NCI-H748 (cell line): ENCODE results near the gene MICAL2.

Source experiments
- DNase-seq: peaks from one replicate; lab custom pipeline; 2025; ENCODE audit not compliant: unreplicated experiment; lab: John Stamatoyannopoulos, UW

MICAL2 gene

DNA sequence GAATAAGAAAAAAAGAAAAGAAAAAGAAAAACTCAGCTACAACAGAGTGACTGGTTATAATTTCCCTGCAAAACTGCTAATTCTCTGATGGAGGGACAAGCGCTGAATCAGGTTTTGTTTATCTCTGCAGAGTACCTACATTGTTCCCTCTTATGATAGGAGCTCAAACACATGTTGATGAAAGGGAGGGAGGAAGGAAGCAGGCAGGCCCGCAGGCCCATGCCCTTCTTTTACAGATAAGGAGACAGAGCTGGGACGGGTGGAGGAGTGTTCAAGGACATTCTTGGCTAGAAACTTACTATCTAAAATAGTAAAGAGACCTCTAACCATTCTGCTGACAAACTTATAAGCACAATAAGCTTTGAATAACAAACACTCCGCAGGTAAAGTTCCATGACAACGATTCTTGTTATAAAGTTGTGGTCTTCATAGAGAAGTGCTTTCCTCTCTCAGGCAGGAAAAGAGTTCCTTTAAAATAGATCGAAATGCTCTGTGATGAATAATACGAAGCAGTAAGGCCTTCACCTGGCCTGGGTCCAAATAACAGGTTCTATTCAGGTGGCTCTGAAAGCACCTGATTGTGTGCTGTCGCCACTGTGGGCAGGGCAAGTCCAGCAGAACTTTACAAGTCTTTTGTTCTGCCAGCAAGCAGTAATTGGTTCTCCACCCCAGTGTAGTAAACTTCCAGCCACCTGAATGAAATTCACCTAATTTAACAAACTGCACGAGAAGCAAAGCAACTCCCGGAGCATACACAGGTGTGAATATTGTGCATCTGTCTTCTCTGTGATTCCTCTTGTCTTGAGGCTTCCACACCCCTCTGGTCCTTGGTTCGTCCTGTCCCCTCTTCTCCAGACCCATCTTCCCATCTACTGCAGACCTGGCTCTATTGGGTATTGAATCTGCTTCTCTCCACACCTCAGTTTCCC, 15.3 kb upstream of the MICAL2 start:
- DNase-seq = peak; percentile 72

DNA sequence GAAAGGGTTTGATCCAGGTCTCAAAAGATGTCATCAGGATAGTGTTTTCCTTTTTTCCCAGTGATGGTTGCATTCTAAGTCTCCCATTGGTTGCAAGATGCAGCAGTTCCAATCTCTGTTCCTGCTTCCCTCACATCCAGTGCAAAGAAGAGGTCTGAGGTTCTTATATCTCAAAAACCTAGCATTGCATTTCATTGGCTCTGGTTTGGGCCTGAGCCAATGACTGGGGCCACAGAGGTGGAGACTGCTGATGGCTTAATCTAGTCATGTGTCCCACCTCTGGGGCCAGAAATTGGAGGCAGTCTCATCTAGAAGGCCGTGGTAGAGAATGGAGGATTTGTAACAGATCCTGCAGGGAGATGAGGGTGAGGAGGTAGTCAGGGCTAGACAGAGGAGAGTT, 13.2 kb upstream of the MICAL2 start:
- no peak for DNase-seq

- no peak for DNase-seq
Measured at GRCh38 chr11:12098601-12099000, 11.8 kb upstream of the MICAL2 start.

GRCh38 chr11:12099132-12099873, 11.1 kb upstream of the MICAL2 start:
- no peak for DNase-seq

GRCh38 chr11:12100429-12100828, 10.0 kb upstream of the MICAL2 start:
- no peak for DNase-seq

- no peak for DNase-seq
Measured at GRCh38 chr11:12100841-12101242, 9.5 kb upstream of the MICAL2 start.

GRCh38 chr11:12101318-12101717, 9.1 kb upstream of the MICAL2 start:
- no peak for DNase-seq

- DNase-seq = no peak
Measured at GRCh38 chr11:12102588-12103410, 7.6 kb upstream of the MICAL2 start.

- DNase-seq = no peak
Measured at GRCh38 chr11:12103411-12104225, 6.8 kb upstream of the MICAL2 start.

DNA sequence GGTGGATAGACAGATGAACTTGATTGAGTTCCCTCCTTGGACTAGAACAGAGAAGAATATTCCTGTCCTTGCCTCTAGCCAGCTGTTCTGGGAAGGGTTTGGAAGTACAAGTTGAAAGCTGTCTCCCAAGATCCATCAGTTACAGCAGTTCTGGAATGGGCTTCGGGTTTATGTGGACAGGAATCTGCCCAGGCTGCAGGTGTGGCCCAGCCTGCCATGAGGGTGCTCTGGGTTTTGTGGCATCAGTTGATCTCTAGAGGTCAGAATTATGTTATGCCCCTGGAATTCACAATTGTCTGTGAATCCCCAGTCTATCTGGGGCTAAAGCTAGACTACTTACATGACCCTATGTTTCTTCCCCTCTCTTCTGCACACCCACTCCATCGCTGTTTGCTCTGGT, 4.9 kb upstream of the MICAL2 start:
- no peak for DNase-seq

GRCh38 chr11:12106101-12106500, 4.3 kb upstream of the MICAL2 start:
- no peak for DNase-seq

- no peak for DNase-seq
Measured at GRCh38 chr11:12106501-12106900, 3.9 kb upstream of the MICAL2 start.

GRCh38 chr11:12108875-12109453, 1.4 kb upstream of the MICAL2 start:
- no peak for DNase-seq

DNA sequence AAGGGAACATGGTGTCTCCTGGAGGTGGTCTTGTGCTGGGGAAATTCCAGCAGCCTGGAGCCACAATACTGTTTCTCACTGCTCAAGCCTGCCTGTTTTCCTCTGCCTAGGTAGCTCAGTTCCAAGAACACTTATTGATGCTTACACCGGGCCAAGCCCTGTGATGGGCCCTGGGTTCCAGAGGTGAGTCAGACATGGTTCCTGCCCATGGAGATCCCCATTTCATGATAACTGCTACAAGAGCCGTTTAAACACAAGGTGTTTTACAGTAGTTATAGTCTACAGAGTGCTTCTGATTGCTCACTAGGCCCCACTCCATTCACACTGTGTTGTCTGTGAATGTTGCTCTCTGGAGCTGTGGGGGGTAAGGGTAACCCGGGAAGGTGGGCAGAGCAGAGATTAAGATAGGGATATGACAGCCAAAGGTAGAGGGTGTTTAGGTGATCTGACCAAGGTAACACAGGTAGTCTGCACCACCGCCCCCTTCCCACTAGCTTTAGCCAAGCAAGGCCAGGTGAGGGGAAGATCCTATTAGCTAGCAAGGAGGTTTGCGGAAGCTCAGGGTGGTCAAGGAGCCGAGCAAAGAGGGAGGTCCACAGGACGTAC, 696 bp upstream of the MICAL2 start:
- no peak for DNase-seq

DNA sequence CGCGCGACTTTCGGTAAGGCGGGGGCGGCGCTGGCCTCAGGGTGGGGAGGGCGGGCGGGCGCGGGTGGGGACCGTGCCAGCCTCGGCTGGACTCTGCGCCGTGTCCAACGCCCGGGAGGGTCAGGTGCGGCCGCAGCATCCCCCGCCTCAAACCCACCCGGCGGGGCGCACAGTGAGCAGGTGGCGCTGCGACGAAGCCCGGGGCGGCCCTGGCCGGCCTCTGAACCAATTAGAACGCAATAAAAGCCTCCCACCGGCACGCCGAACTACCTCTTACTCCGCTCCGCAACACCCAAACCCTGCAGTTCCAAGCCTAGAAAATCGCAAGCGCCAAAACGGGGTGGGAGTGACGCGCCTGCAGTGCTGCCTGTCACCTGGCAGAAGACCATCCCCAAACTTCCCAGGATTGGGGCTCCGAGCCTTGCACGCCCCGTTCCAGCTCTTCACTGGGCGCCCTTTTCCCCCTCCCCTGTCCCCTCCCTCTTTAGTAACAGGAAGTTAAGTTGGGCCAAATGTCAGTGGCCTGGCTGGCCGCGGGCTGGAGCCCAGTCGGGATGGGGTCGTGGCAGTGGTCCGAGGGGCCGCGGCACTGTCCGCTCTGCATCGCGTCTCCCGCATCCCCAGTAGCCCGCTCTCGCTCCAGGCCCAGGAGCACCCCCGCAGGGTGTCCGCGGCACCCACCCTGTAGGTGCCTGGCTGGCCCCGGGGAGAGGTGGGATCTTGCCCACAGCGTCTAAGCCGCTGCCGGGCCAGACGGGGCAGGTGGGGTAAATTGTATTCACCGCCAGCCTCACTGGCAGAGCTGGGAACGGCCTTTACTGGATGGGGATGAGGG, 541 bp downstream of the MICAL2 start:
- DNase-seq = peak; percentile 75

GRCh38 chr11:12111549-12112520, 1.4 kb downstream of the MICAL2 start:
- DNase-seq = peak; percentile 44

DNA sequence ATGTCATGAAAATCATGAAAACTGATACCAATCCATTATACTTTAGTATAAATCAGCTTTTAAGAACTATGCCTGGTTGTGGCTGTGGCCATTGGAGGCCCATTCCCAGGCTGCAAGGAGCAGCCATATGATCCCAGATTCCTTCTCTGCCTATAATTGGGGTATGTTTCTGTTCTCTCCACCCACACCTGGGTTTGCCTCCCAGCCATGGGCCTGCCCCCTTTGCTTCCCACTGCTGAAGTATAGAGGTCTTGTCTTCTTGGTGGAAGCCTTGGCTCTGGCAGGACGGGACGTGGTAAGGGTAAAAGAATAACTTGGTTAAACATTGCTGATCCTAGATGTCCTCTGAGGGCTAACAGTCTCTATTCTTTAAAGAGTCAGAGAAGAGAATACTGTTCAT, 2.4 kb downstream of the MICAL2 start:
- DNase-seq = no peak

DNA sequence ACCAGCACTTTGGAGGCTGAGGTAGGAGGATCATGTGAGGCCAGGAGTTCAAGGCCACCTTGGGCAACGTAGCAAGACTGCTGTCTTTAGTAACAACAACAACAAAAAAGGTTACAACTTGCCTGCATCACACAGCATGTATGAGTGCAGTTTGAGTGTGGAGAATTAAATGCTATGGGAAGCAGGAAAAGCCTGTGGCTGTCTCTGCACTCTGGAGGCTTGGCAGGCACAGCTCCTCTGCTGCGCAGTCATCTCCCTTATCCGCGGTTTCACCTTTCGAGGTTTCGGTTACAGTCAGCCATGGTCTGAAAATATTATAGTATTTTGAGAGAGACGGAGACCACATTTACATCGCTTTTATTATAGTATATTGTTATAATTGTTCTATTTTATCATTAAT, 2.9 kb downstream of the MICAL2 start:
- no peak for DNase-seq
